ENCODE results near the gene HSPBP1.
A peak's percentile ranks its signal among the peaks of the same experiment; 100 is the strongest.
"Not testable (repeated sequence)": the region's sequence is repeated elsewhere in the genome, so short reads cannot be mapped to it uniquely, and the experiment has no call there.

Gene HSPBP1

GRCh38 chr19:55230780-55231179, 49.1 kb downstream of the HSPBP1 start:
- no peak for DNase-seq

- no peak for DNase-seq
Measured at GRCh38 chr19:55230329-55230728, 49.6 kb downstream of the HSPBP1 start.

- DNase-seq, result no peak
Measured at GRCh38 chr19:55229789-55230182, 50.1 kb downstream of the HSPBP1 start.

- no peak for DNase-seq
Measured at GRCh38 chr19:55229145-55229788, 50.6 kb downstream of the HSPBP1 start.

- DNase-seq, result no peak
Measured at GRCh38 chr19:55228403-55229031, 51.4 kb downstream of the HSPBP1 start, which contains the start of gene TMEM86B. Gene TMEM86B (minus strand): TSS chr19:55228763. CDS start chr19:55228741, 22 bp downstream.

- no peak for DNase-seq
Measured at GRCh38 chr19:55228015-55228391, 51.9 kb downstream of the HSPBP1 start.

- no peak for DNase-seq
Measured at GRCh38 chr19:55227241-55228014, 52.5 kb downstream of the HSPBP1 start.

- no peak for DNase-seq
Measured at GRCh38 chr19:55226788-55227187, 53.1 kb downstream of the HSPBP1 start.

GRCh38 chr19:55226273-55226672, 53.6 kb downstream of the HSPBP1 start:
- DNase-seq, result no peak

- no peak for DNase-seq
Measured at GRCh38 chr19:55225415-55225958, 54.4 kb downstream of the HSPBP1 start.

GRCh38 chr19:55224679-55225414, 55.1 kb downstream of the HSPBP1 start:
- not testable (repeated sequence) for DNase-seq

GRCh38 chr19:55224038-55224665, 55.8 kb downstream of the HSPBP1 start:
- DNase-seq, result no peak

- DNase-seq, result no peak
Measured at GRCh38 chr19:55223291-55224037, 56.4 kb downstream of the HSPBP1 start.

GRCh38 chr19:55220525-55220924, 59.4 kb downstream of the HSPBP1 start:
- no peak for DNase-seq

GRCh38 chr19:55216461-55217198, 63.3 kb downstream of the HSPBP1 start:
- DNase-seq, result peak; percentile 73

GRCh38 chr19:55213547-55213946, 66.4 kb downstream of the HSPBP1 start:
- DNase-seq, result no peak

- peak; percentile 71 for DNase-seq
Measured at GRCh38 chr19:55212447-55212846, 67.5 kb downstream of the HSPBP1 start.

Data from stimulated activated CD8-positive, alpha-beta memory T cell treated with anti-CD3 and anti-CD28 coated beads, Interleukin-4, amount 100 ng/mL, for 48 hours (primary cell).